BE2C (cell line): Measurements from ENCODE around the gene HTR3D.
"Not testable (repeated sequence)": the region's sequence is repeated elsewhere in the genome, so short reads cannot be mapped to it uniquely, and the experiment has no call there.

Experiments
- DNase-seq: peaks from one replicate; pipeline ENCODE4 v3.0.0-alpha.2; 2020
- H3K27me3 ChIP-seq: fragments of 250-450 bp; sonication (Bioruptor Pico); 2 replicates; pipeline ENCODE4 v1.5.1; 2020; ENCODE audit warnings: mild to moderate bottlenecking
- H3K36me3 ChIP-seq: fragments of 250-450 bp; sonication (Bioruptor Pico); 2 replicates; pipeline ENCODE4 v1.5.1; 2020; ENCODE audit warnings: mild to moderate bottlenecking
- H3K4me1 ChIP-seq: fragments of 250-450 bp; sonication (Bioruptor Pico); 2 replicates; pipeline ENCODE4 v1.5.1; 2020
- H3K4me3 ChIP-seq: 2 replicates; pipeline ENCODE4 v1.5.1; 2011; ENCODE audit warnings: low read depth, low read length
- H3K9me3 ChIP-seq: fragments of 250-450 bp; sonication (Bioruptor Pico); 2 replicates; pipeline ENCODE4 v1.5.1; 2020
- TF ChIP-seq, protein P1 (sequence below): IDR thresholded peaks from 2 replicates; pipeline ENCODE4 v1.5.1; 2012; ENCODE audit warnings: mild to moderate bottlenecking, low read depth, low read length

The HTR3D gene

DNA sequence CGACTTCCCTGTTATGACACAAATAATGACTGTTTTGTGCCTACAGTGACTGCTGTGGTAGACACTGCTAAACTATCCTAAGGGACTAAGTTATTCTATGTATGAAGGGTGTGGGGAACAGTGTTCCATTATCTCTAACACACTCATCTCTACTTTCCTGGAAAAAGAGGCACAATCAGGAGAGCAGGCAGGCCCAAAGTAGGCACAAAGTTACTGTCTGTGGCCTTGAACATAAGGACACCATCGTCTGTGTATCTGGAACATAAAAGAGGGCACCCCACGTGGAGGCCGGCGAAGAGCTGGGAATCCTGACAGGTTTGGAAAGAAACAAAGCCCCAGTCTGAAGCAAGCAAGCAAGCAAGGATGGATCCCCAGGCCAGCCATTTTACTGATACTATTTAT, 15.4 kb upstream of the HTR3D start:
- peak overlapping the region; percentile 98 for H3K4me3 ChIP-seq

DNA sequence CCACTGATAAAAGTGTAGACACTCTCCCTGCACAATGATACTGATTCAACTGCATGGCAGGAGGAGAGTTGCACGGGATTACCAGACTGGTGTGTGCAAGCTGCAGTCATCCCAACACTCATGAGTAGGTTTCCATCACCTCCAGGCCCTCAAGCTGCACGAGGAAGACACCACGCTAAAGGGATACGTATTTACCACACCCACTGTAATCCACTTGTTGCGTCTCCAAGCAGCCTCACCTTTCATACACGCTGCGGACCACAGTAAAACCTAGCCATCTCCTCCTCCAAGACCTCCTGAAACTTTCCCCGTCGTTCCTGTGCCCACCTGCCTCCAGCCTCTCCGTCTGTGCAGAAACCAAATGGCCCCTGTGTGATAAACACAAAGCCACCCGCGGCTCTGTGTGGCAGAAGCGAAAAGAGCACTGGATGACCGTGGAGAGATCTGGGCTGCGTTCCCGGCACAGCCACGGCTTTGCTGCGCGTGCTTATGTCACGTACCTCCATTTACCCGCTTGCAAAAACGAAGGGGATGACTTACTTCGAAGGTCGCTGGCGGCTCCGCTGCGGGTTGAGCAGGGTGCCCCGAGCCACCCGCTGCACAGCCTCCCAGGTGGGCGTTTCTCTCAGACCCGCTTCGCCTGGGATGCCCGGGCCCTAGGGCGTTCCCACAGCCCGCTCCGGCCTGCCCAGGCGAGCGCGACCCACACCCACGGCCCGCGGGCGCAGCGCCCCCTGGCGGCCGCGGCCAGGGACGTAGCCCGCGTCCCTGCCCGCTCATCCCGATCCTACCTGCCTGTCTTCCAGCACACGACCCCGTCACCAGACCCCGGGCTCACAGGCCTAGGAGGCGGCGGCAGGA, 14.5 kb upstream of the HTR3D start:
- DNase-seq: peak; percentile 81
- TF ChIP-seq, protein P1, sequence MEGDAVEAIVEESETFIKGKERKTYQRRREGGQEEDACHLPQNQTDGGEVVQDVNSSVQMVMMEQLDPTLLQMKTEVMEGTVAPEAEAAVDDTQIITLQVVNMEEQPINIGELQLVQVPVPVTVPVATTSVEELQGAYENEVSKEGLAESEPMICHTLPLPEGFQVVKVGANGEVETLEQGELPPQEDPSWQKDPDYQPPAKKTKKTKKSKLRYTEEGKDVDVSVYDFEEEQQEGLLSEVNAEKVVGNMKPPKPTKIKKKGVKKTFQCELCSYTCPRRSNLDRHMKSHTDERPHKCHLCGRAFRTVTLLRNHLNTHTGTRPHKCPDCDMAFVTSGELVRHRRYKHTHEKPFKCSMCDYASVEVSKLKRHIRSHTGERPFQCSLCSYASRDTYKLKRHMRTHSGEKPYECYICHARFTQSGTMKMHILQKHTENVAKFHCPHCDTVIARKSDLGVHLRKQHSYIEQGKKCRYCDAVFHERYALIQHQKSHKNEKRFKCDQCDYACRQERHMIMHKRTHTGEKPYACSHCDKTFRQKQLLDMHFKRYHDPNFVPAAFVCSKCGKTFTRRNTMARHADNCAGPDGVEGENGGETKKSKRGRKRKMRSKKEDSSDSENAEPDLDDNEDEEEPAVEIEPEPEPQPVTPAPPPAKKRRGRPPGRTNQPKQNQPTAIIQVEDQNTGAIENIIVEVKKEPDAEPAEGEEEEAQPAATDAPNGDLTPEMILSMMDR: peak; percentile 52
- no peaks in the 10 kb centered on the region for H3K27me3 ChIP-seq
- H3K4me3 ChIP-seq: peak overlapping the region; percentile 98
- peaks cover 13% of the 10 kb centered on the region for H3K4me1 ChIP-seq
- H3K9me3 ChIP-seq: no peaks in the 10 kb centered on the region
- H3K36me3 ChIP-seq: peaks cover 20% of the 10 kb centered on the region

More for the DNA sequence above, 15.4 kb upstream of the HTR3D start:
- H3K9me3 ChIP-seq: no peaks in the 10 kb centered on the region
- H3K4me1 ChIP-seq: peaks cover 13% of the 10 kb centered on the region
- DNase-seq: no peak
- TF ChIP-seq, protein P1: no peak
- peaks cover 20% of the 10 kb centered on the region for H3K36me3 ChIP-seq
- no peaks in the 10 kb centered on the region for H3K27me3 ChIP-seq

DNA sequence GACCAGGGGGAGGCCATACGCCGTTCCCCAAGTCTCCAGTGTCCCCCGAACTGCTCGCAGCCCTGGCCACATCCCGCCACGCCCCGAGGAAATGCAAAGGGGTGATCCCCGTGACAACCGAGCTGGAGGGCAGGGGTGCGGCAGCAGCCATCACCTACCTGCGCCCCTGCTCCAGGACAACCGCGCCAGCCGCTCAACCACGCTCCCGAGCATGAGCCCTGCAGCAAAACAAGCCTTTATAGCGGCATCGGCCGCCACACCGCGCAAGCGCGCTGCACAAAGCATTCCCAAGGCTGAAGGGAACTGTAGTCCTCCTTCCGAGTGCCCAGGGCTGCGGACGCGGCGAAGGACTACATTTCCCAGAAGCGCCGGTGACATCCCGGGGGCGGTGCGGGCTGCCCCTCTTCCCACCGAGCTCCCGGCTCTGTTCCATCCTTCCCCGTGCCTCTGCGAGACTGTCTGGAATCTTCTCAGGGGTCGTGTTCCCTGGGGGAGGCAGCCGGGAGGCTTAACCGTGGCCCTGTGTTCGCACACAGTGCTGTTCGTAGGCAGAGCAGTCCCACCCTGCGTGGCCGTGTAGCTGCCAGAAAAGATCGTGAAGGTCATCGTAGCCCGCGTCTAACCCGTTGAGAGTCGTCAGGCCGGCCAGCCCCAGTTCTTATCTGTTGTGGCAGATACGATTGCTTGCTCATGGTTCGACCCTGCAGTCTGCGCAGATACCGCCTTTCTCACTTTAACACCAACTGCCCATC, 13.7 kb upstream of the HTR3D start, which contains the start of gene ABCC5:
Gene ABCC5 (minus strand): TSS at position 213 of the 752 bp plus-strand sequence. CDS start 3,492 bp downstream, outside the sequence.
- TF ChIP-seq, protein P1: no peak; the same call in 1 of the 2 replicates
- Histone ChIP-seq H3K36me3 (peaks cover 14% of the 10 kb centered on the region), H3K27me3 (no peaks in the 10 kb centered on the region), H3K9me3 (no peaks in the 10 kb centered on the region), H3K4me1 (peaks cover 13% of the 10 kb centered on the region), H3K4me3 (peak within 1 kb of the TSS; percentile 98)
- peak; percentile 96 for DNase-seq

DNA sequence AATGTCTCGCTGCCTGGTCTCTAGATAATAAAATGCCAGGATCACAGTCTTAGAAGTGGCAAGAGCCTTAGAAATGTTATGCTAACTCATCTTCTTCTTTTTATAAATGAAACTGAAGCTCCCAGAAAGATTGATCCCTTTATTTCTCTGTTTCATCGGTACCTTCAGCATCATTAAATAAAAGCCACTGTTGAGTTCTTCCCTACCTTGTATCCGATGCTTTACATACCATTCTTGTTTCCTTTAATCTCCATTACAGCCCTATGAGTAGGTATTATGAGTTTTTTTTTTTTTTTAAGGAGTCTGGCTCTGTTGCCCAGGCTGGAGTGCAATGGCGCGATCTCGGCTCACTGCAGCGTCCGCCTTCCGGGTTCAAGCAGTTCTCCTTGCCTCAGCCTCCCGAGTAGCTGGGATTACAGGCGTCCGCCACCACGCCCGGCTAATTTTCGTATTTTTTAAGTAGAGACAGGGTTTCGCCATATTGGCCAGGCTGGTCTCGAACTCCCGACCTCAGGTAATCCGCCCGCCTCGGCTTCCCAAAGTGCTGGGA, 13.0 kb upstream of the HTR3D start:
- H3K9me3 ChIP-seq: no peaks in the 10 kb centered on the region
- peak overlapping the region; percentile 98 for H3K4me3 ChIP-seq
- no peak for DNase-seq
- peaks cover 13% of the 10 kb centered on the region for H3K4me1 ChIP-seq
- no peaks in the 10 kb centered on the region for H3K27me3 ChIP-seq
- TF ChIP-seq, protein P1: no peak
- peaks cover 7% of the 10 kb centered on the region for H3K36me3 ChIP-seq

DNA sequence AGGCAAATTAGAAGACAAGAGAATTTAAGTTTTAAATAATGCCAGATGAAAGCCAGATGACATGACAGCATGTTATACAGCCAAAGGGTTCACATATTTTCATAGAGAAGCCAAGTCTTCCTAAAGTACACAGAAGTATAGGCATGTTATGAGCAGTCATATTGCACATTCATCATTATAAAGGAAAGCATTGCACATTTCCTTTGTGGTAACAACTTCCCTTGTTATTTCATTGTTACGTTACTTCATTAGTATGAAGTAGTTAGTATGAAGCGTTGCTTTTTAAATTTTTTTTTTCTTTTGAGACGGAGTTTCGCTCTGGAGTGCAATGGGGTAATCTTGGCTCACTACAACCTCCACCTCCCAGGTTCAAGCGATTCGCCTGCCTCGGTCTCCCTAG, 9.2 kb upstream of the HTR3D start:
- TF ChIP-seq, protein P1: no peak
- Histone ChIP-seq H3K4me3 (no peak overlapping the region), H3K36me3 (no peaks in the 10 kb centered on the region), H3K27me3 (no peaks in the 10 kb centered on the region), H3K9me3 (no peaks in the 10 kb centered on the region), H3K4me1 (no peaks in the 10 kb centered on the region)
- no peak for DNase-seq

DNA sequence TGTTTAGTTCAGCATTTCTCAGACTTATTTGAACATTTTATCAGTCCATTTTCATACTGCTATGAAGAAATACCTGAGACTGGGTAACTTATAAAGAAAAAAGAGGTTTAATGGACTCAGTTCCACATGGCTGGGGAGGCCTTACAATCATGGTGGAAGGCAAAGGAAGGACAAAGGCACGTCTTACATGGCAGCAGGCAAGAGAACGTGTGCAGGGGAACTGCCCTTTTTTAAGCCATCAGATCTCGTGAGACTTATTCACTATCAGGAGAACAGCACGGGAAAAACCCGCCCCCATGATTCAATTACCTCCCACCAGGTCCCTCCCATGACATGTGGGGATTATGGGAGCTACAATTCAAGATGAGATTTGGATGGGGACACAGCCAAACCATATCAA, 6.3 kb upstream of the HTR3D start:
- H3K9me3 ChIP-seq, H3K4me3 ChIP-seq, H3K36me3 ChIP-seq, H3K4me1 ChIP-seq, H3K27me3 ChIP-seq: not testable (repeated sequence)
- peak; percentile 35 for DNase-seq

DNA sequence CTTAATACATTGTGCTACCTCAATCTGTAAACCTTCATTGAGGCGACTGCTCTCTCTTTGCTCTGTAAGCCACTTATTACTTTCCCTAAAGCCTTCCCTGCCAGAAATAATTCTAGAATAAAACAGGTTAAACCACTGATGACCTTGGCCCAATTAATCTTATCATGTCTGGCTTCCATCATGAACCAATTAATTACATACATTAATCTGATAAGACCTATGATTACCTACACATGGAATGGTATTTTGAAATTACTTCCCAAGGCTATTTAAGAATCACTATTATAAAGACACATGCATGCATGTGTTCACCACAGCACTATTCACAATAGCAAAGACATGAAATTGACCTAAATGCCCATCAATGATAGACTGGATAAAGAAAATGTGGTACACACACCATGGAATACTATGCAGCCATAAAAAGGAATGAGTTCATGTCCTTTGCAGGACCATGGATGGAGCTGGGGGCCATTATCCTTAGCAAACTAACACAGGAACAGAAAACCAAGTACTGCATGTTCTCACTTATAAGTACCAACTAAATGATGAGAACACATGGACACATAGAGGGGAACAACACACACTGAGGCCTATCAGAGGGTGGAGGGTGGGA, 3.2 kb upstream of the HTR3D start:
- H3K36me3 ChIP-seq, H3K4me1 ChIP-seq, DNase-seq, H3K4me3 ChIP-seq, H3K27me3 ChIP-seq, H3K9me3 ChIP-seq: not testable (repeated sequence)
